AG10803 (cell line): ENCODE measurements around the gene TPST2.
"Not testable (repeated sequence)": the region's sequence is repeated elsewhere in the genome, so short reads cannot be mapped to it uniquely, and the experiment has no call there.

Experiments used
- DNase-seq: peaks from one replicate; pipeline ENCODE4 v3.0.0; 2010; ENCODE audit warnings: low read depth
- H3K4me3 ChIP-seq: 2 replicates; pipeline ENCODE4 v1.5.1; 2011; ENCODE audit warnings: mild to moderate bottlenecking, low read length, control low read depth
- TF ChIP-seq, protein P1 (sequence below): conservative IDR thresholded peaks from 2 replicates; pipeline ENCODE4 v1.5.1; 2011; ENCODE audit warnings: mild to moderate bottlenecking, low read length, control low read depth, inconsistent platforms

Gene TPST2

DNA sequence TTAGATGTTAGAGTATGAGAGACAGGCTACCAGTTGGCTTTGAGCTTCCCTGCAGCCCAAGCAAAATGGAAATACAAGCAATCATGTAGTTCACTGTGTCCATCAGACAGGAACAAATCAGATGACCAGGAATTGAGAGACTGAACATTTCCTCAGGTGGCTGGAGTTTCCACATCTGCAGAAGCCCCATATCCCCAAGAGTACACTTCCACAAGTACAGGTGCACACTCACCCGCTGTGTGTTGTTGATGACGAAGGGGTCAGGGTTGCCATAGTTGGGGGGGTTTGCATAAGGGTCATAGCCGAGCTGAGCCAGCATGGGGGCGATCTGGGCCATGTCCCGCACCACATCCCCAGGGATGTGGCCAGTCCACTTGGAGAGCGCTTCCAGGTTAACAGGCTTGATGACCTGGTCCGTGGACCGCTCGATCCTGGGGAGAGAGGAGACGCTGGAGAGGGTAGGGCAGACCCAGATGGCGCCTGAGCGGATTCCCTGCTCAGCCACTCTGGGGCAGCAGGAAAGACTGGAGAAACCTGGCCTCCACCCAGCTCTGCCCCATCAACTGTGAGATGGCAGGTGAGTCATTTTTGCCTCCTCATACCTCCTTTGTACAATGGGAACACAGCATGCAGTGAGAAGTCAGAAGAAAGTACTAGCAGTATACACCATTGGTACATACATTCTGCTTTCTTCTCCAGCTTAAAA lies 53.7 kb downstream of the TPST2 start:
- H3K4me3 ChIP-seq = no peak overlapping the region
- no peak for DNase-seq
- TF ChIP-seq, protein P1, sequence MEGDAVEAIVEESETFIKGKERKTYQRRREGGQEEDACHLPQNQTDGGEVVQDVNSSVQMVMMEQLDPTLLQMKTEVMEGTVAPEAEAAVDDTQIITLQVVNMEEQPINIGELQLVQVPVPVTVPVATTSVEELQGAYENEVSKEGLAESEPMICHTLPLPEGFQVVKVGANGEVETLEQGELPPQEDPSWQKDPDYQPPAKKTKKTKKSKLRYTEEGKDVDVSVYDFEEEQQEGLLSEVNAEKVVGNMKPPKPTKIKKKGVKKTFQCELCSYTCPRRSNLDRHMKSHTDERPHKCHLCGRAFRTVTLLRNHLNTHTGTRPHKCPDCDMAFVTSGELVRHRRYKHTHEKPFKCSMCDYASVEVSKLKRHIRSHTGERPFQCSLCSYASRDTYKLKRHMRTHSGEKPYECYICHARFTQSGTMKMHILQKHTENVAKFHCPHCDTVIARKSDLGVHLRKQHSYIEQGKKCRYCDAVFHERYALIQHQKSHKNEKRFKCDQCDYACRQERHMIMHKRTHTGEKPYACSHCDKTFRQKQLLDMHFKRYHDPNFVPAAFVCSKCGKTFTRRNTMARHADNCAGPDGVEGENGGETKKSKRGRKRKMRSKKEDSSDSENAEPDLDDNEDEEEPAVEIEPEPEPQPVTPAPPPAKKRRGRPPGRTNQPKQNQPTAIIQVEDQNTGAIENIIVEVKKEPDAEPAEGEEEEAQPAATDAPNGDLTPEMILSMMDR = no peak

DNA sequence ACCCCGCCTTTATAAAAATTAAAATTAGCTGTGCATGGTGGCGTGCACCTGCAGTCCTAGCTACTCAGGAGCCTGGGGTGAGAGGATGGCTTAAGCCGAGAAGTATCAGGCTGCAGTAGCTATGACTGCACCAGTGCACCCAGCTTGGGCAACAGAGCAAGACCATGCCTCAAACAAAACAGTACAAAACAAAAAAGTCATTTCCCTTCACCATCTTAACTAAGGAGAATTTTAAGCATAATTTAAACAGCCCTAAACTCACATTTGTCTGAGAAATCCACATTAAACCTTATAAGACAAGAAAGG lies 54.4 kb downstream of the TPST2 start:
- TF ChIP-seq, protein P1 = no peak
- H3K4me3 ChIP-seq = no peak overlapping the region
- no peak for DNase-seq

- no peak for DNase-seq
- TF ChIP-seq, protein P1 = no peak
- no peak overlapping the region for H3K4me3 ChIP-seq
Observed at GRCh38 chr22:26534874-26535602, 54.9 kb downstream of the TPST2 start.

- TF ChIP-seq, protein P1 = no peak
- H3K4me3 ChIP-seq = no peak overlapping the region
- no peak for DNase-seq
Observed at GRCh38 chr22:26534171-26534855, 55.6 kb downstream of the TPST2 start.

DNA sequence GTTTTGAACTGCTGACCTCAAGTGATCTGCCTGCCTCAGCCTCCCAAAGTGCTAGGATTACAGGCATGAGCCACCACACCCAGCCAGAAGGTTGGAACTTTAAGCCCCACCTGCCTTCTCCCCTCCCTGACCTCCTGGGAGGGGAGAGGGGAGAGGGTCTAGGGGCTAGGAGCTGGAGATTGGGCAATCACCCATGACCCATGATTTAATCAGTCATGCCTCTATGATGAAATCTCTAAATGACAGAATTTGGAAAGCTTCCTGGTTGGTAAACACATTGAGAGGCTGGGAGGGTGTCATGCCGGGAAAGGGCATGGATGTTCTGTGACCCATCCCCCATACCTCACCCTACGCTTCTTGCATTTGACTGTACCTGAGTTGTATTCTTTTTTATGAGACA lies 60.6 kb downstream of the TPST2 start:
- H3K4me3 ChIP-seq = no peak overlapping the region
- DNase-seq = peak; percentile 43
- TF ChIP-seq, protein P1 = no peak

- H3K4me3 ChIP-seq, DNase-seq: not testable (repeated sequence)
Observed at GRCh38 chr22:26528518-26528917, 61.4 kb downstream of the TPST2 start.

- DNase-seq = no peak
- TF ChIP-seq, protein P1 = no peak
- H3K4me3 ChIP-seq = no peak overlapping the region
Observed at GRCh38 chr22:26527574-26528465, 62.1 kb downstream of the TPST2 start.
